Epithelial cell of esophagus (primary cell): ENCODE results near the gene B9D1.
A peak's percentile ranks its signal among the peaks of the same experiment; 100 is the strongest.

Source experiments
- DNase-seq: peaks from one replicate; pipeline ENCODE4 v3.0.0; 2010; ENCODE audit warnings: low read depth
- H3K4me3 ChIP-seq: 2 replicates; pipeline ENCODE4 v1.5.1; 2011; ENCODE audit warnings: mild to moderate bottlenecking, low read length, control low read depth
- TF ChIP-seq, protein P1 (sequence below): IDR thresholded peaks from 2 replicates; pipeline ENCODE4 v1.5.1; 2011; ENCODE audit warnings: low read depth, mild to moderate bottlenecking, low read length, control low read depth, inconsistent platforms; ENCODE audit not compliant: insufficient read depth; ENCODE audit errors: missing control alignments

B9D1 gene

DNA sequence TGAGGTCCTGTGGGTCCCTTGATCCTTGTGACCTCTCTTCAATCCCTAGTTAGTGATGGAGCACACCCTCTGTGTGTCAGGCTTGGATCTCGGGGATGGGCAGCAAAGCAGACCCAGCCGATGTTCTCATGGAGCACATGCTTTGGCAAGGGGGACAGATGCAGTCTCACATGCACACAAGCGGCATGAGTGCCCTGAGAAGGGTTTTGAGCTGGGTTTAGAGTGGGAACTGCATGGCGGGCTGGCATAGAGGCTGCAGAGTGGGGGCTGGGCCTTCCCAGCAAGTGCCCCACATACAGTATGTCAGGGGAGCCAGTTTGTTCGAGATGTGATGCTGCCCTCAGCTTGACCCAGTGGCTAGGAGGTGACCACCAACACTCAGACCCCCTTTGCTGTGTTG, 41.6 kb downstream of the B9D1 start:
- DNase-seq = no peak
- no peak overlapping the region for H3K4me3 ChIP-seq
- TF ChIP-seq, protein P1, sequence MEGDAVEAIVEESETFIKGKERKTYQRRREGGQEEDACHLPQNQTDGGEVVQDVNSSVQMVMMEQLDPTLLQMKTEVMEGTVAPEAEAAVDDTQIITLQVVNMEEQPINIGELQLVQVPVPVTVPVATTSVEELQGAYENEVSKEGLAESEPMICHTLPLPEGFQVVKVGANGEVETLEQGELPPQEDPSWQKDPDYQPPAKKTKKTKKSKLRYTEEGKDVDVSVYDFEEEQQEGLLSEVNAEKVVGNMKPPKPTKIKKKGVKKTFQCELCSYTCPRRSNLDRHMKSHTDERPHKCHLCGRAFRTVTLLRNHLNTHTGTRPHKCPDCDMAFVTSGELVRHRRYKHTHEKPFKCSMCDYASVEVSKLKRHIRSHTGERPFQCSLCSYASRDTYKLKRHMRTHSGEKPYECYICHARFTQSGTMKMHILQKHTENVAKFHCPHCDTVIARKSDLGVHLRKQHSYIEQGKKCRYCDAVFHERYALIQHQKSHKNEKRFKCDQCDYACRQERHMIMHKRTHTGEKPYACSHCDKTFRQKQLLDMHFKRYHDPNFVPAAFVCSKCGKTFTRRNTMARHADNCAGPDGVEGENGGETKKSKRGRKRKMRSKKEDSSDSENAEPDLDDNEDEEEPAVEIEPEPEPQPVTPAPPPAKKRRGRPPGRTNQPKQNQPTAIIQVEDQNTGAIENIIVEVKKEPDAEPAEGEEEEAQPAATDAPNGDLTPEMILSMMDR = no peak

DNA sequence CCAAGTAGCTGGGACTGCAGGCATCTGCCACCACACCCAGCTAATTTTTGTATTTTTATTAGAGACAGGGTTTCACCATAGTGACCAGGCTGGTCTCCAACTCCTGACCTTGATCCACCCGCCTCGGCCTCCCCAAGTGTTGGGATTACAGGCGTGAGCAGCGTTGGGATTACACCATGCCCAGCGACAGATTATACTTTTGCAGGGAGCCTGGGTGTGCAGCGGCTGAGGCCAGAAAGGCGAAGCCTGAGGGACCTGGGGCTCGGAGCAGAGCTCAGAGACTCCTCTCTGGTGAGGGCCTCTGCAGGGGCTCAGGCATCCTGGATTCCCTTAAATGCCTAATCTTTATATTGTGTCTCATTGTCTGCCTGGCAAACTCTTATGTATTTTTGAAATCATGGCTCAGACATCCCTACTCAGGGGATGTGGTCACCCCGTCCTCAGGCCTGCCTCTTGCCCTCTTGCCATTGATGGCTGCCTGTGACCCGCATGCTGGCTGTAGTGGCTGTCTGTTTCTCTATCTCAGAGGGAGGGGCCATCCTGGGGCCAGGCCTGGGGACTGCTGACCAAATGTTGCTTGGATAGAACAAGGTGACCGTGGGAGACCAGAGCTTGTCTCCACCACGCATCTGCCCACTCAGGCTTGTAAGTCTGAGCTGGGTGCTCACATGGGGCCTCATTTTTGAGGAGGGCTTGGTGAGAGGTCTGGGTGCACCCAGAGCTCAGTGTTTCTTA, 42.6 kb downstream of the B9D1 start:
- TF ChIP-seq, protein P1 = no peak
- H3K4me3 ChIP-seq = no peak overlapping the region
- DNase-seq = no peak

DNA sequence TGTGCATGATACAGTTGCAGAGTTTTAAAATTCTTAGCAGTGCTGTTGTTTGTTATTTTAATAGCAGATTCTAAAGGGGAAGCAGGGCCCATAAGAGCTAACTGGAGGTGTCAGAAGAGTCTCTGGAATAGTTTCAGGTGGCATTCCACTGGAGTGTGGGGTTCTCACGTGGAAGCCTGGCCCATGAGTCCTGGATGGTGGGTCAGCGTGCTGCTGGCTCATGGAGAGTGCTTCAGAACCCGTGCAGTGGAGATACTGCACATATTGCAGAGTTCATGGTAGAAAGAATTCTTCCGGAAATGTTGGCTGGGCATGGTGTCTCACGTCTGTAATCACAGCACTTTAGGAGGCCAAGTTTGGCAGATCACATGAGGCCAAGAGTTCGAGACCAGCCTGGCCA, 43.9 kb downstream of the B9D1 start:
- no peak for DNase-seq
- TF ChIP-seq, protein P1 = no peak
- H3K4me3 ChIP-seq = no peak overlapping the region

DNA sequence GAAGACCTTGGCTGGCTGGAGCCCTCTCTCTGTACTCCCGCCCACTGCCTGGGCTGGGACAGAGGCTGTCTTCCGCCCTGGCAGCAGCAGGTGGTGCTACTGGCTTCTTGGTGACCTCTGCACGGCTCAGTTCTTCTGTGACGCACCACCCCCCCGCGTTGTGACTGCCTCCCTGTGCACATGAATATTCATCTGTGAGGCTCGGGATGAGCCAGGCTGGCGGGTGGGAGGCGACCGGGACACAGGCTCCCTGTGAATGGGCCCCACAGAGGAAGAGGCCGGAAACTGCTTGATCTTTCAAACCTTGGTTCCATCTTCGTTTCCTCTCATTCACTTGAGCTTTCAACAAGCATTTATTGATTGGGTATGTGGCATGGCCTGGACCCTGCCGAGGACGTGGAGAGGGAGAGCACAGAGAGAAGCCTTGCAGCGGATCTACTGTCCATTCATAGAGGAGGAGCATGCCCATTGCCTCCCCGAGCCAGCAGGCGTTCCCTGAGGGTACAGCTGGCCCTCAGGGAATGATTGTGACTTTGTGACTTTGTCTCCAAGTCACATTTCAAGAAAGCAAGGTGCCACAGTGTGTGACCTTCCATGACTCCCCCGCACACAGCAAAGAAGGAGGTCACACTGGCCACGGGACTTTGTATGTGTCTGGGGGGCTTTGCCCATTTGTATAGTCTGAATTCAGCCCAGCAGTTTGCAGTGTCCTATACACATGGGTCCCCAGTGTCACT, 45.0 kb downstream of the B9D1 start:
- no peak overlapping the region for H3K4me3 ChIP-seq
- no peak for DNase-seq
- TF ChIP-seq, protein P1 = peak; percentile 12

DNA sequence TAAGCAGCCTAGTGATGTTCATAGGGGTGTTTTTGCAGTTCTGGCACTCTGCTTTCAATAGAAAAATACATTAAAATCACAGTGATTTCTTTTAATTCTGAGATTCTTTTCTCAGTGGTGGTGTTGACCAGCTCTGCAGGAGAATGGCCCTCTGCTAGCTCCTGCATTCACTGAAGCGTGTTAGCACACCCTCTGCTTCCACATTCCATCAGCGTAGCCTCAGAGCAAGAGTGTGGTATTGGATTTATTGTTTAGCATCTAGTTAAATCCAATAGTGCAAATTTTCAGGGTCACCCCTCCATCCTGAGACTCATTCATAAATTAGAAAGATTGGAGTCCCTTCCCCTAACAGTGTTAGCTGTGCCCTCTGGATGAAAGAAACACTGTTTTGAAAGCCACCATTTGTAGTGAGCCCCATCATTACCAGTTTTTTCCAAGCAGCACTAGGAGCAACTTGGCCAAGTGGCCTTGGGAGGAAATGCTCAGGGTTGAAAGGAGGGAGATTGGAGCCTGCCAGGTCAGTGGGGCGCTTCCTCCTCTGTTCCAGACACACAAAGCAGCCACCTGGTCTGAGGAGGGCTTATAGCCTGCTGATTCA, 45.7 kb downstream of the B9D1 start:
- no peak overlapping the region for H3K4me3 ChIP-seq
- DNase-seq = no peak
- TF ChIP-seq, protein P1 = no peak

DNA sequence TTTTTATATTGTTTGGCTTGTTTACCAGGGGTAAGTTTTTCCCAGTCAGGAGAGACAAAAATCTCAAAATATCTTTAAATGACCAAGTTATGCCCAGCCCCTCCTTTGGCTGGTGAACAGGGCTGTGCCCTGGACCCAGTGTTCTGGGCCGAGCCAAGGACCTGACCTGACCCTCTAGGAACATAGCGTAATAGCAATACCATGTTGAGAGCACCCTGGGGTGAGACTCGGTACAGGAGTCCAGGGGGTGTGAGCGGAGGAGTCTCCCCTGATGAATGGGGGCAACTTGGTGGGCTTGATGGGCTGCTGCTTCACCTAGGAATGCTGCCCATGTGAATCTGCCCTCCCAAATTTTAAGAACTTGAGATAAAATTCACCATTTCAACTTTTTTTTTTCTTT, 47.4 kb downstream of the B9D1 start:
- H3K4me3 ChIP-seq = no peak overlapping the region
- TF ChIP-seq, protein P1 = no peak
- no peak for DNase-seq
